Suprapubic skin (tissue), 4 donors: Measurements from ENCODE around the gene SYNE2. TPM values are rescaled to one million over a fixed set of nuclear protein-coding genes. Genes with fewer than 3 reads are reported as not detected.

Experiments used
- DNase-seq, 2 donors: peaks; one replicate each; pipeline ENCODE4 v3.0.0-alpha.2; 2019; ENCODE audit warnings: low spot score in 2 of 2
- H3K27ac ChIP-seq: fragments of 200-600 bp; sonication (generic); one replicate; pipeline ENCODE4 v1.5.1; 2019
- H3K27me3 ChIP-seq: fragments of 200-600 bp; sonication (generic); one replicate; pipeline ENCODE4 v1.5.1; 2019
- H3K36me3 ChIP-seq: fragments of 200-600 bp; sonication (generic); one replicate; pipeline ENCODE4 v1.5.1; 2019
- H3K4me1 ChIP-seq: fragments of 200-600 bp; sonication (generic); one replicate; pipeline ENCODE4 v1.5.1; 2019
- H3K4me3 ChIP-seq: fragments of 200-600 bp; sonication (generic); one replicate; pipeline ENCODE4 v1.5.1; 2019; ENCODE audit warnings: mild to moderate bottlenecking
- H3K9me3 ChIP-seq: fragments of 200-600 bp; sonication (generic); one replicate; pipeline ENCODE4 v1.5.1; 2019
- EP300 ChIP-seq: sonication (generic); formaldehyde crosslinking; IDR thresholded peaks from one replicate; pipeline ENCODE4 v1.6.1; 2017; ENCODE audit warnings: antibody characterized with exemption
- POLR2A ChIP-seq, 2 donors: fragments of 450-650 bp; IDR thresholded peaks; one replicate each; pipeline ENCODE4 v1.6.1; 2017; ENCODE audit warnings: antibody characterized with exemption in 2 of 2, mild to moderate bottlenecking in 2 of 2, moderate library complexity in 2 of 2
- POLR2AphosphoS5 ChIP-seq, 3 donors: sonication (generic); formaldehyde crosslinking; IDR thresholded peaks; one replicate each; pipeline ENCODE4 v1.6.1; 2017; ENCODE audit warnings: antibody characterized with exemption in 3 of 3
- WGBS: methylation state at CpG from one replicate; pipeline ENCODE4 v1.1.5; 2018; 5-methylcytosine and 5-hydroxymethylcytosine counted together
- total RNA-seq, 4 donors: library from RNA; depleted of rRNA; stranded (reverse); fragments of >200 nt; gene quantifications; one replicate each; pipeline ENCODE4 v1.1.0, GENCODE V29; 2016
- TF ChIP-seq, protein P1 (sequence below), 2 donors: fragments of 200-600 bp in 1 of 2; fragments of 450-650 bp in 1 of 2; sonication (generic) in 1 of 2; IDR thresholded peaks; one replicate each; pipeline ENCODE4 v1.5.1; 2016 to 2019; ENCODE audit warnings: antibody characterized with exemption in 2 of 2, mild to moderate bottlenecking in 1 of 2, moderate library complexity in 1 of 2

Gene SYNE2
- total RNA-seq, 4 donors from 2014 or later = 234 to 658 (median 244) TPM

DNA sequence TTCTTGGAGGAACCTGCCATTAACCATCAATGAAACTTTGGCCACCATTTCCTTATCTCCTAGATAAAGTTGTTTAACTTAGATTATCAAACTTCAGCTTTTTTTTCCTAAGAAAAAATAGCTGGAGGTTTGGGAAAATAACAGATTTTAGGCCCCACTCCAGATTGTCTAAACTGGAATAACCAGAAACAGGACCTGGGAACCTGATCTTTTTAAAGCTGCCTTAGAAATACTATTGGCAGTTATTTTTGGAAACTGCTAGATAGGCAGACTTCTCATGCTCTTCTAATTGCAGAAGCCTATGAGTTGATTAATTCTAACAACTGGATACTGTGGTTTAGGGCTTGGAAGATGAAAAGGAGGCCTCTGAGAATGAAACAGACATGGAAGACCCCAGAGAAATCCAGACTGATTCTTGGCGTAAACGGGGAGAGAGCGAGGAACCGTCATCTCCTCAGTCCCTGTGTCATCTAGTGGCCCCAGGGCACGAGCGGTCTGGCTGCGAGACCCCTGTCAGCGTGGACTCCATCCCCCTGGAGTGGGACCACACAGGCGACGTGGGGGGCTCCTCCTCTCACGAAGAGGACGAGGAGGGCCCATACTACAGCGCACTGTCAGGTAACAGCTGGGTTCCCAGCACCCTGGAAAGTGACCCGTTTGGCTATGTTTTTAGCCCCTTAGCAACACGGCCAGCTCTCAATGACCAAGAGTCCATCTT, 361.2 kb downstream of the SYNE2 start:
- H3K9me3 ChIP-seq = no peaks in the 10 kb centered on the region
- H3K4me3 ChIP-seq = no peak overlapping the region
- H3K27ac ChIP-seq = no peak overlapping the region
- no peaks in the 10 kb centered on the region for H3K4me1 ChIP-seq
- 86% methylated on average over 15 of the region's 15 CpGs for WGBS
- peaks cover 92% of the 10 kb centered on the region for H3K36me3 ChIP-seq
- no peak for DNase-seq
- no peaks in the 10 kb centered on the region for H3K27me3 ChIP-seq
- TF ChIP-seq POLR2A (IDR thresholded peaks at IDR 0.05) = no peak
- no peak for TF ChIP-seq EP300
- no peak for TF ChIP-seq POLR2AphosphoS5 (IDR thresholded peaks at IDR 0.05)
- TF ChIP-seq, protein P1, sequence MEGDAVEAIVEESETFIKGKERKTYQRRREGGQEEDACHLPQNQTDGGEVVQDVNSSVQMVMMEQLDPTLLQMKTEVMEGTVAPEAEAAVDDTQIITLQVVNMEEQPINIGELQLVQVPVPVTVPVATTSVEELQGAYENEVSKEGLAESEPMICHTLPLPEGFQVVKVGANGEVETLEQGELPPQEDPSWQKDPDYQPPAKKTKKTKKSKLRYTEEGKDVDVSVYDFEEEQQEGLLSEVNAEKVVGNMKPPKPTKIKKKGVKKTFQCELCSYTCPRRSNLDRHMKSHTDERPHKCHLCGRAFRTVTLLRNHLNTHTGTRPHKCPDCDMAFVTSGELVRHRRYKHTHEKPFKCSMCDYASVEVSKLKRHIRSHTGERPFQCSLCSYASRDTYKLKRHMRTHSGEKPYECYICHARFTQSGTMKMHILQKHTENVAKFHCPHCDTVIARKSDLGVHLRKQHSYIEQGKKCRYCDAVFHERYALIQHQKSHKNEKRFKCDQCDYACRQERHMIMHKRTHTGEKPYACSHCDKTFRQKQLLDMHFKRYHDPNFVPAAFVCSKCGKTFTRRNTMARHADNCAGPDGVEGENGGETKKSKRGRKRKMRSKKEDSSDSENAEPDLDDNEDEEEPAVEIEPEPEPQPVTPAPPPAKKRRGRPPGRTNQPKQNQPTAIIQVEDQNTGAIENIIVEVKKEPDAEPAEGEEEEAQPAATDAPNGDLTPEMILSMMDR (IDR thresholded peaks at IDR 0.05) = no peak

DNA sequence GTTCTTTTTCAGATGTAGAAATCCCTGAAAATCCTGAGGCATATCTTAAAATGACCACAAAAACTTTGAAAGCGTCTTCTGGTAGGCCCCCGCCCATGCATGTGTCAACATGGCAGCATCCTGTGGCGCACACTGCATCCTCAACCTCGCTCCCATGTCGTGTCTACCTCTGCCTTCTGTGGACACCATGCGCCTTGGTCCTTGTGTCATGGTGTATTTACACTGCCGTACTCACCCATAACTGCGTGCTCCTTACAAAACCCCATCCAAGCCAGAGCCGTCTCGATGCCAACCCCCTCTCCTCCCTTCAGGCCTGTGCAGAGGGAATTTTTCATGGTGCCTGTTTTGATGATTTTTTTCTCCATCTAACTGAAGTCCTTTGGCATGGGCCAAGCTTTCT, 362.5 kb downstream of the SYNE2 start:
- DNase-seq = peak in 1 of 2 donors; percentile 52
- Histone ChIP-seq H3K36me3 (peaks cover 92% of the 10 kb centered on the region), H3K27me3 (no peaks in the 10 kb centered on the region), H3K9me3 (no peaks in the 10 kb centered on the region), H3K4me1 (no peaks in the 10 kb centered on the region), H3K27ac (no peak overlapping the region), H3K4me3 (no peak overlapping the region)
- TF ChIP-seq POLR2A (IDR thresholded peaks at IDR 0.05) (no peak), POLR2AphosphoS5 (IDR thresholded peaks at IDR 0.05) (no peak), EP300 (no peak)
- TF ChIP-seq, protein P1 (IDR thresholded peaks at IDR 0.05) = no peak
- 96% methylated on average over 10 of the region's 10 CpGs for WGBS

DNA sequence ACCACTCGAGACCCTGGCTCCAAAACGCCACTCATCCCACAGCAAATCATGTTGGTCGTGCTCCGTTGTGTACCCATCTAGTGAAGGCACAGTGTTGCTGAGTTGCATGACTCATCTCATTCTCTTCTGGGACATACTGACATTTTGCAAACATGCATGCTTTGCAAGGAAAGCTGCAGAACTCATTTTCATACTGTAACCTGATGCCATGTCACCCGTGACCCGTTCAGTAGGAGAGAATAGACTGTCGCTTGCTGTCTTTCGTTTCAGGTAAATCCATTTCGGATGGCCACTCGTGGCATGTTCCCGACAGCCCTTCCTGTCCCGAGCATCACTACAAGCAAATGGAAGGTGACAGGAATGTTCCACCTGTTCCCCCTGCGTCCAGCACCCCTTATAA, 363.2 kb downstream of the SYNE2 start:
- 98% methylated on average over 13 of the region's 13 CpGs for WGBS
- H3K27me3 ChIP-seq = no peaks in the 10 kb centered on the region
- H3K27ac ChIP-seq = no peak overlapping the region
- H3K36me3 ChIP-seq = peaks cover 92% of the 10 kb centered on the region
- H3K9me3 ChIP-seq = no peaks in the 10 kb centered on the region
- H3K4me1 ChIP-seq = no peaks in the 10 kb centered on the region
- no peak overlapping the region for H3K4me3 ChIP-seq
- no peak for DNase-seq
- TF ChIP-seq POLR2AphosphoS5 (IDR thresholded peaks at IDR 0.05) (no peak), POLR2A (IDR thresholded peaks at IDR 0.05) (no peak), EP300 (no peak)
- TF ChIP-seq, protein P1 (IDR thresholded peaks at IDR 0.05) = no peak

DNA sequence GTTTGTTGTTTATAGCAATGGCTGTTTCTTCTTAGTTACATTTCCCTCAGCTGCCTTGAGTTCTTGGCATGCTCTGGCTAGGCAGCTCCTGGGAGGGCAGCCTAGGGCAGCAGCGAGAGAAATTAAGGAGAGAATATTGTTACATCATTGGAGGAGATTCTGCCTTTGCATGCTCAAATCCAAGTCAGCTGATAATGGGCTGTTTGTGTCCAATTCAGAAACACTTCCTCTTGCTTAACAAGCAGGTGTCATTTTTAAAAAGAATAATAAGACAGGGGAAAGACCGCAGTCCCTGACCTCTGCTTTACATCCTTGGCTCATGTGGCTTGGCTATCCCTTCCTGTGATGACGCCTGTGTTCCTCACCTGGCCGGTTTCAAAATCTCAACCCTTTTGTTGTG, 364.5 kb downstream of the SYNE2 start:
- Histone ChIP-seq H3K27me3 (no peaks in the 10 kb centered on the region), H3K27ac (no peak overlapping the region), H3K4me3 (no peak overlapping the region), H3K4me1 (no peaks in the 10 kb centered on the region), H3K36me3 (peaks cover 92% of the 10 kb centered on the region), H3K9me3 (no peaks in the 10 kb centered on the region)
- 77% methylated on average over 4 of the region's 4 CpGs for whole genome bisulfite sequencing
- TF ChIP-seq EP300 (no peak), POLR2AphosphoS5 (IDR thresholded peaks at IDR 0.05) (no peak), POLR2A (IDR thresholded peaks at IDR 0.05) (no peak)
- TF ChIP-seq, protein P1 (IDR thresholded peaks at IDR 0.05) = no peak
- DNase-seq = no peak

DNA sequence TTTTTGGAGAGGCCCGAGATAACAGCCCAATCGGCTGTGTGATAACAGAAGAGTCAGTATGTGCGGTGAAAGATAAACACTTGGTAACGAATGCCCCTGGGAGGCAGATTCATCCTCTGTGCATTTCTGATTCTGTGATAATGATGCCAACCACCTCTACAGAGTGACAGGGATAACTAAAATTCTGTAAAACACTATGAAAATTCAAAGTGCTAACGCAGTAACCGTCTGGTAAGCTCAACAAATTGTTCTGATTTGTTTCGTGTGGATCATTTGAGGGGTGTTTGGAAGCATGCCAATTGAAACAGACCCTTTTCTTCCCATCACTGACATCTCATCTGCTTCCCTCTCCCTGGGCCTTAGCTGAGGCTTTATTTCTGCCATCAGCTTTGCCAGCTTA, 365.0 kb downstream of the SYNE2 start:
- DNase-seq = no peak
- no peaks in the 10 kb centered on the region for H3K9me3 ChIP-seq
- TF ChIP-seq EP300 (no peak), POLR2AphosphoS5 (IDR thresholded peaks at IDR 0.05) (no peak), POLR2A (IDR thresholded peaks at IDR 0.05) (no peak)
- TF ChIP-seq, protein P1 (IDR thresholded peaks at IDR 0.05) = no peak
- WGBS = 82% methylated on average over 7 of the region's 7 CpGs
- no peak overlapping the region for H3K4me3 ChIP-seq
- no peaks in the 10 kb centered on the region for H3K4me1 ChIP-seq
- H3K36me3 ChIP-seq = peaks cover 92% of the 10 kb centered on the region
- no peaks in the 10 kb centered on the region for H3K27me3 ChIP-seq
- no peak overlapping the region for H3K27ac ChIP-seq
